Stomach smooth muscle (tissue), 2 donors: Measurements from ENCODE around the gene IGF1R.
A peak's percentile ranks its signal among the peaks of the same experiment; 100 is the strongest.

Experiments
- H3K27ac ChIP-seq: one replicate; pipeline ENCODE4 v1.7.0; 2013; ENCODE audit warnings: mild to moderate bottlenecking, low read length, inconsistent platforms
- H3K27me3 ChIP-seq, 2 donors: one replicate each; pipeline ENCODE4 v1.7.0; 2013; ENCODE audit warnings: low read length in 2 of 2; ENCODE audit not compliant: insufficient read depth in 2 of 2, control insufficient read depth in 1 of 2
- H3K36me3 ChIP-seq, 2 donors: one replicate each; pipeline ENCODE4 v1.7.0; 2013; ENCODE audit warnings: low read length in 2 of 2; ENCODE audit not compliant: control insufficient read depth in 2 of 2, insufficient read depth in 2 of 2
- H3K4me1 ChIP-seq: one replicate; pipeline ENCODE4 v1.7.0; 2013; ENCODE audit warnings: low read length; ENCODE audit not compliant: control insufficient read depth, insufficient read depth
- H3K4me3 ChIP-seq, 2 donors: one replicate each; pipeline ENCODE4 v1.7.0; 2013; ENCODE audit warnings: low read length in 2 of 2
- H3K9ac ChIP-seq, 2 donors: one replicate each; pipeline ENCODE4 v1.7.0; 2013; ENCODE audit warnings: low read length in 2 of 2, mild to moderate bottlenecking in 1 of 2
- H3K9me3 ChIP-seq, 2 donors: one replicate each; pipeline ENCODE4 v1.7.0; 2013; ENCODE audit warnings: low read length in 2 of 2; ENCODE audit not compliant: control insufficient read depth in 2 of 2
- donor health status: healthy.
- donor health status: Pancreatic carcinoma.

IGF1R gene

GRCh38 chr15:98935736-98936135 is 287.4 kb downstream of the IGF1R start:
- no peaks in the 10 kb centered on the region for H3K9me3 ChIP-seq
- no peak overlapping the region for H3K9ac ChIP-seq
- H3K4me3 ChIP-seq: no peak overlapping the region
- H3K27ac ChIP-seq: no peak overlapping the region
- H3K36me3 ChIP-seq: peaks cover 30 to 58% of the 10 kb centered on the region in 2 donors
- no peaks in the 10 kb centered on the region for H3K27me3 ChIP-seq
- no peaks in the 10 kb centered on the region for H3K4me1 ChIP-seq

- H3K27ac ChIP-seq: no peak overlapping the region
- peaks cover 27 to 48% of the 10 kb centered on the region in 2 donors for H3K36me3 ChIP-seq
- H3K4me1 ChIP-seq: no peaks in the 10 kb centered on the region
- no peaks in the 10 kb centered on the region for H3K9me3 ChIP-seq
- H3K4me3 ChIP-seq: no peak overlapping the region
- no peak overlapping the region for H3K9ac ChIP-seq
- no peaks in the 10 kb centered on the region for H3K27me3 ChIP-seq
Observed at GRCh38 chr15:98937413-98938104, 289.2 kb downstream of the IGF1R start.

- Histone ChIP-seq H3K9me3 (no peaks in the 10 kb centered on the region), H3K4me1 (peaks cover 4% of the 10 kb centered on the region), H3K9ac (no peak overlapping the region), H3K36me3 (peaks cover 27 to 49% of the 10 kb centered on the region in 2 donors), H3K4me3 (no peak overlapping the region), H3K27me3 (no peaks in the 10 kb centered on the region), H3K27ac (no peak overlapping the region)
Observed at GRCh38 chr15:98938105-98938417, 289.7 kb downstream of the IGF1R start.

GRCh38 chr15:98938799-98939198 is 290.5 kb downstream of the IGF1R start:
- no peak overlapping the region for H3K9ac ChIP-seq
- no peak overlapping the region for H3K27ac ChIP-seq
- H3K4me3 ChIP-seq: no peak overlapping the region
- no peaks in the 10 kb centered on the region for H3K27me3 ChIP-seq
- H3K4me1 ChIP-seq: peaks cover 11% of the 10 kb centered on the region
- H3K9me3 ChIP-seq: no peaks in the 10 kb centered on the region
- H3K36me3 ChIP-seq: peaks cover 27 to 47% of the 10 kb centered on the region in 2 donors

GRCh38 chr15:98939311-98940080 is 291.2 kb downstream of the IGF1R start:
- Histone ChIP-seq H3K4me1 (peaks cover 14% of the 10 kb centered on the region), H3K9me3 (no peaks in the 10 kb centered on the region), H3K9ac (no peak overlapping the region), H3K4me3 (no peak overlapping the region), H3K27me3 (no peaks in the 10 kb centered on the region), H3K27ac (no peak overlapping the region), H3K36me3 (peaks cover 27 to 46% of the 10 kb centered on the region in 2 donors)

- H3K4me1 ChIP-seq: peaks cover 20% of the 10 kb centered on the region
- no peak overlapping the region for H3K9ac ChIP-seq
- H3K4me3 ChIP-seq: no peak overlapping the region
- no peaks in the 10 kb centered on the region for H3K27me3 ChIP-seq
- peaks cover 30 to 33% of the 10 kb centered on the region in 2 donors for H3K36me3 ChIP-seq
- no peaks in the 10 kb centered on the region for H3K9me3 ChIP-seq
- no peak overlapping the region for H3K27ac ChIP-seq
Observed at GRCh38 chr15:98941595-98942255, 293.4 kb downstream of the IGF1R start.

GRCh38 chr15:98942431-98942830 is 294.1 kb downstream of the IGF1R start:
- no peaks in the 10 kb centered on the region for H3K27me3 ChIP-seq
- no peaks in the 10 kb centered on the region for H3K9me3 ChIP-seq
- H3K27ac ChIP-seq: peak overlapping the region; percentile 70
- H3K4me3 ChIP-seq: no peak overlapping the region
- H3K4me1 ChIP-seq: peaks cover 20% of the 10 kb centered on the region
- H3K9ac ChIP-seq: no peak overlapping the region
- H3K36me3 ChIP-seq: peaks cover 30 to 31% of the 10 kb centered on the region in 2 donors

GRCh38 chr15:98943051-98943508 is 294.7 kb downstream of the IGF1R start:
- Histone ChIP-seq H3K9me3 (no peaks in the 10 kb centered on the region), H3K4me3 (peak overlapping the region in 1 of 2 donors; percentile 1), H3K27ac (peak overlapping the region; percentile 70), H3K9ac (peak overlapping the region; percentile 30 to 47), H3K27me3 (no peaks in the 10 kb centered on the region), H3K4me1 (peaks cover 20% of the 10 kb centered on the region), H3K36me3 (peaks cover 24 to 29% of the 10 kb centered on the region in 2 donors)

GRCh38 chr15:98943601-98944151 is 295.3 kb downstream of the IGF1R start:
- peaks cover 27 to 31% of the 10 kb centered on the region in 2 donors for H3K36me3 ChIP-seq
- H3K9me3 ChIP-seq: no peaks in the 10 kb centered on the region
- peak overlapping the region in 1 of 2 donors; percentile 30 for H3K9ac ChIP-seq
- peaks cover 20% of the 10 kb centered on the region for H3K4me1 ChIP-seq
- no peaks in the 10 kb centered on the region for H3K27me3 ChIP-seq
- peak overlapping the region in 1 of 2 donors; percentile 1 for H3K4me3 ChIP-seq
- peak overlapping the region; percentile 70 for H3K27ac ChIP-seq

GRCh38 chr15:98946301-98947255 is 298.2 kb downstream of the IGF1R start:
- Histone ChIP-seq H3K9me3 (no peaks in the 10 kb centered on the region), H3K36me3 (peaks cover 34 to 37% of the 10 kb centered on the region in 2 donors), H3K27me3 (no peaks in the 10 kb centered on the region), H3K27ac (peak overlapping the region; percentile 18), H3K4me3 (no peak overlapping the region), H3K9ac (no peak overlapping the region), H3K4me1 (peaks cover 25% of the 10 kb centered on the region)
